Muscle layer of colon (tissue), 2 donors: ENCODE results near the gene TUBGCP3.

Experiments used
- H3K27ac ChIP-seq: one replicate; pipeline ENCODE4 v1.7.0; 2013; ENCODE audit warnings: low read depth, mild to moderate bottlenecking, low read length, moderate library complexity
- H3K27me3 ChIP-seq, 2 donors: one replicate each; pipeline ENCODE4 v1.7.0; 2013; ENCODE audit warnings: low read length in 2 of 2, mild to moderate bottlenecking in 2 of 2; ENCODE audit not compliant: insufficient read depth in 2 of 2, control insufficient read depth in 1 of 2
- H3K36me3 ChIP-seq: one replicate; pipeline ENCODE4 v1.7.0; 2013; ENCODE audit warnings: mild to moderate bottlenecking, low read length; ENCODE audit not compliant: insufficient read depth
- H3K4me1 ChIP-seq: one replicate; pipeline ENCODE4 v1.7.0; 2013; ENCODE audit warnings: mild to moderate bottlenecking, low read length; ENCODE audit not compliant: insufficient read depth
- H3K4me3 ChIP-seq, 2 donors: one replicate each; pipeline ENCODE4 v1.7.0; 2013; ENCODE audit warnings: low read length in 2 of 2, low read depth in 1 of 2, mild to moderate bottlenecking in 1 of 2, moderate library complexity in 1 of 2
- H3K9ac ChIP-seq: one replicate; pipeline ENCODE4 v1.7.0; 2013; ENCODE audit warnings: low read length
- H3K9me3 ChIP-seq: one replicate; pipeline ENCODE4 v1.7.0; 2013; ENCODE audit warnings: mild to moderate bottlenecking, low read length
- donor health status: abdominal sarcoma.
- donor health status: Adenocarcinoma of cecum.

TUBGCP3 gene

DNA sequence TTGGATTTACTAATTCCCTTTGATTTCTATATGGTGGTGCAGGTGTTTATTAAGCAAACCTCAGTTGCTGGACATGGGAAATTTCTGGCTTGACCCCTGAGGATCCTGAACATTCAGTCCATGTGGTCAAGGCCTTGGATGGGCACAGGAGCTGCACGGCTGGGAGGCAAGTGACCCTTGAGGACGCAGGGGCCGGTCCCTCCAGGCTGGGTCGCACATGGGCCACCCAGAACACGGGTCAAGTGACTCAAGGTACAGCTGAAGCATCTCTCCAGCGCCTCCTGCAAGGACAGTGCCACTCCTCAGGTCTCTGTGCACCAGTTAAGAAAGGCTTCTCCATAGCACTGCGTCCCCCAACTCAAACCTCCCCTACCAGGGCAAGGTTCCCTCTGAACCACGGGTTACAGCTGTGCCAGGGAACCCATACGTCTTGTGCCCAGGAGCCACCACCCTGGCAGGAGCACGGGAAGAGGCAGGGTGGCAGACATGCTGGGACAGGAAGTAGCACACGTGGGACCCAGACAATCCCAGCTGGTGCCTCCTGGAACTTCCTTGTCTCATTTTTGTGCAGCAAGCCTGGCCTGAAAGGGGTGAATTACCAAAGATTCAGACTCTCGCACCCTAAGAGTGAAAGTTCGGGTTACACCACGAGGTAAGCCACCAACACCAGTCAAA lies 118.7 kb downstream of the TUBGCP3 start:
- no peak overlapping the region for H3K9ac ChIP-seq
- H3K4me3 ChIP-seq: no peak overlapping the region
- no peaks in the 10 kb centered on the region for H3K36me3 ChIP-seq
- no peaks in the 10 kb centered on the region for H3K9me3 ChIP-seq
- H3K4me1 ChIP-seq: no peaks in the 10 kb centered on the region
- H3K27me3 ChIP-seq: no peaks in the 10 kb centered on the region
- no peak overlapping the region for H3K27ac ChIP-seq

GRCh38 chr13:112468069-112468468 lies 119.9 kb downstream of the TUBGCP3 start:
- no peaks in the 10 kb centered on the region for H3K27me3 ChIP-seq
- H3K9ac ChIP-seq: no peak overlapping the region
- H3K4me3 ChIP-seq: no peak overlapping the region
- H3K9me3 ChIP-seq: no peaks in the 10 kb centered on the region
- no peaks in the 10 kb centered on the region for H3K36me3 ChIP-seq
- H3K4me1 ChIP-seq: no peaks in the 10 kb centered on the region
- no peak overlapping the region for H3K27ac ChIP-seq

GRCh38 chr13:112467236-112467635 lies 120.7 kb downstream of the TUBGCP3 start:
- Histone ChIP-seq H3K9ac (no peak overlapping the region), H3K27ac (no peak overlapping the region), H3K27me3 (no peaks in the 10 kb centered on the region), H3K4me1 (no peaks in the 10 kb centered on the region), H3K36me3 (no peaks in the 10 kb centered on the region), H3K4me3 (no peak overlapping the region), H3K9me3 (no peaks in the 10 kb centered on the region)

- Histone ChIP-seq H3K4me3 (no peak overlapping the region), H3K36me3 (no peaks in the 10 kb centered on the region), H3K4me1 (no peaks in the 10 kb centered on the region), H3K9ac (no peak overlapping the region), H3K9me3 (no peaks in the 10 kb centered on the region), H3K27me3 (no peaks in the 10 kb centered on the region), H3K27ac (no peak overlapping the region)
Measured at GRCh38 chr13:112466132-112467058, 121.6 kb downstream of the TUBGCP3 start.

GRCh38 chr13:112465251-112466131 lies 122.5 kb downstream of the TUBGCP3 start:
- Histone ChIP-seq H3K4me1 (no peaks in the 10 kb centered on the region), H3K27me3 (no peaks in the 10 kb centered on the region), H3K27ac (no peak overlapping the region), H3K9me3 (no peaks in the 10 kb centered on the region), H3K36me3 (no peaks in the 10 kb centered on the region), H3K9ac (no peak overlapping the region), H3K4me3 (no peak overlapping the region)

- Histone ChIP-seq H3K9ac (no peak overlapping the region), H3K36me3 (no peaks in the 10 kb centered on the region), H3K9me3 (no peaks in the 10 kb centered on the region), H3K27me3 (no peaks in the 10 kb centered on the region), H3K4me3 (no peak overlapping the region), H3K4me1 (no peaks in the 10 kb centered on the region), H3K27ac (no peak overlapping the region)
Measured at GRCh38 chr13:112464720-112465119, 123.2 kb downstream of the TUBGCP3 start.

DNA sequence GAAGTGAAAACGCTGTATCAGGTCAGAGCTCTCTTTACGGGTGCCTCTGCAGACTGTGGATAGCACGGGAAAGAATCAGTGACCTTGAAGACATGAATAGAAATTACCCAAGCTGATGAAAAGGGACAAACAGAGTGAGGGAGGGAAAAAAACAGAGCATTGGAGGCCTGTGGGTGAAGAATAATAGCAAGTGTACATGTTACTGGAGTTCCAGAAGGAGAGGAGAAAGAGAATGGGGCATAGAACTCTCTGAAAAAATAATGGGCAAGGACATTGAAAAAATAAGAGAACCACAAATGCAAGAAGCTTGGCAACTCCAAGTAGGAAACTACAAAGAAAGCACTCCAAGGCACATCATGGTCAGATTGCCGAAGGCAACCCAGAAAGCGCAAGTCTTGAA lies 125.5 kb downstream of the TUBGCP3 start:
- Histone ChIP-seq H3K4me3 (no peak overlapping the region), H3K27ac (no peak overlapping the region)

GRCh38 chr13:112457485-112457884 lies 130.5 kb downstream of the TUBGCP3 start:
- Histone ChIP-seq H3K36me3 (no peaks in the 10 kb centered on the region), H3K27me3 (no peaks in the 10 kb centered on the region), H3K27ac (no peak overlapping the region), H3K9ac (no peak overlapping the region), H3K9me3 (no peaks in the 10 kb centered on the region), H3K4me3 (no peak overlapping the region), H3K4me1 (no peaks in the 10 kb centered on the region)

More for the DNA sequence above, 125.5 kb downstream of the TUBGCP3 start:
- Histone ChIP-seq H3K9me3 (no peaks in the 10 kb centered on the region), H3K27me3 (no peaks in the 10 kb centered on the region), H3K9ac (no peak overlapping the region), H3K36me3 (no peaks in the 10 kb centered on the region), H3K4me1 (no peaks in the 10 kb centered on the region)

DNA sequence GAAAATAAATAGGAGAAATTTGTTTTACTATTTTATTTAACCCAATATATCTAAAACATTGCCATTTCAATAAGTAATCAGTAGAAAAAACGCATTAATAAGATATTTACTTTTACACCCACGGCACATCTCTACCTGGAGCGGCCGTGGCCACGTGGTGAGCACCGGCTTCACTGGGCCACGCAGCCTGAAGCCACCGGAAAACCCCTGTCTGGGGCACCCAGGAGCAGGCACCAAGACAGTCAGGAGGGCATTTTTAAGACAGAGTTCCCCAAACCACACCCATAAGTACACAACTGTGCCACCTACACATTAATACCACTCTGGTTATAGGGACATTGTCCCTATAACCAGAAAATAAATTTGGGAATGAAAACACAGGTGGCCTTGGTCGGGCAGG lies 130.9 kb downstream of the TUBGCP3 start:
- H3K9ac ChIP-seq: no peak overlapping the region
- no peaks in the 10 kb centered on the region for H3K4me1 ChIP-seq
- H3K27me3 ChIP-seq: no peaks in the 10 kb centered on the region
- no peak overlapping the region for H3K27ac ChIP-seq
- H3K4me3 ChIP-seq: no peak overlapping the region
- no peaks in the 10 kb centered on the region for H3K36me3 ChIP-seq
- H3K9me3 ChIP-seq: no peaks in the 10 kb centered on the region

DNA sequence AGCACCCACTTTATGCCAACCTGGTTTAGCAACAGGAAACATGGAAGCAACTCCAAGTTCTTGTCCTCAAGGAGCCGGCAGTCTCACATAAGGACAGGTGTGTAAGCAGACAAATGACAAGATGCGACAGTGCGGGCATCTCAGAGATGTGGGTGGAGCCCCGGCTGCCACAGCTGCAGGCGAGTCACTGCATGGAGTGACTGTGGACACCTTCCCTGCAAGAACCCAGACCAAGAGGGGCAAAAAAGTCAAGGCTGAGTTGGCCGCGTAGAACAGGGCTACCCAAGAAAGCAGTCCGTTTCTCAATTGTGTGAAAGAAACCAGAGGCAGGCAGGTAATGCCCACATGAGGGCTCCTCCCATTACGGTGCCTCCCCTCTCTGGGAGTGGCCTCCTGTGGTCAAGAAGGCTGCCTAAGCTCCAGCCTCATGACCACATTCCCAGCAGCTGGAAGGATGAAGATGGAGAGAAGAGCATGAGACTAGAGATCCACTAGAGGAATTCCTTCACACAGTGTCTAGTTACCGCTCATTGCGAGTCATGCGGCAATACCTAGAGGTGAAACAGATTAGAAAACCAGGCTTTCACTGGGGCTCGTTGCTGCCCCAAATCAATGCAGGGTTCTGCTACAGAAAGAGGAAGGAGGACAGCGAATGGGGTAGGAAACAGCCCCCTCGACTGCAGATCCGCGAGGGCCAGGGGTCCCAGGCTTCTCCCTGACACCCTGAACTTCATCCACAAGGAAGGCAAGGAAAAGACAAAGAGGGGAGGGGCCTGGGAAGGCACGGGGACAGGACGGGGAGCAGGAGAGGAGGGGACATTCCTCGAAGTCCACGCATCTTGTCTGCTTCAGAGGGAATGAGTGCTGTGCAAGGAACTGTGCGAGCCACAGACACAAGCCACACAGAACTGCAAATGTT lies 131.6 kb downstream of the TUBGCP3 start:
- H3K9ac ChIP-seq: no peak overlapping the region

More for the DNA sequence above, 131.6 kb downstream of the TUBGCP3 start:
- no peaks in the 10 kb centered on the region for H3K9me3 ChIP-seq
- no peak overlapping the region for H3K4me3 ChIP-seq
- H3K27me3 ChIP-seq: no peaks in the 10 kb centered on the region
- H3K36me3 ChIP-seq: no peaks in the 10 kb centered on the region
- H3K4me1 ChIP-seq: no peaks in the 10 kb centered on the region
- H3K27ac ChIP-seq: no peak overlapping the region
